ENCODE data around the gene GRIA3.

- TF ChIP-seq SMAD4 (CRISPR knock-in tag; IDR thresholded peaks at IDR 0.05) (no peak), USF1 (CRISPR knock-in tag; IDR thresholded peaks at IDR 0.05) (no peak), ZNF416 (CRISPR knock-in tag; IDR thresholded peaks at IDR 0.05) (no peak), SP1 (CRISPR knock-in tag; conservative IDR thresholded peaks at IDR 0.05) (no peak), ETV6 (CRISPR knock-in tag; IDR thresholded peaks at IDR 0.05) (no peak), ZBTB21 (CRISPR knock-in tag; IDR thresholded peaks at IDR 0.05; ENCODE audit: borderline replicate concordance) (no peak), ZNF232 (CRISPR knock-in tag; IDR thresholded peaks at IDR 0.05) (no peak), ZNF263 (CRISPR knock-in tag; IDR thresholded peaks at IDR 0.05; ENCODE audit: low read depth) (no peak)
- TF ChIP-seq, protein P1, sequence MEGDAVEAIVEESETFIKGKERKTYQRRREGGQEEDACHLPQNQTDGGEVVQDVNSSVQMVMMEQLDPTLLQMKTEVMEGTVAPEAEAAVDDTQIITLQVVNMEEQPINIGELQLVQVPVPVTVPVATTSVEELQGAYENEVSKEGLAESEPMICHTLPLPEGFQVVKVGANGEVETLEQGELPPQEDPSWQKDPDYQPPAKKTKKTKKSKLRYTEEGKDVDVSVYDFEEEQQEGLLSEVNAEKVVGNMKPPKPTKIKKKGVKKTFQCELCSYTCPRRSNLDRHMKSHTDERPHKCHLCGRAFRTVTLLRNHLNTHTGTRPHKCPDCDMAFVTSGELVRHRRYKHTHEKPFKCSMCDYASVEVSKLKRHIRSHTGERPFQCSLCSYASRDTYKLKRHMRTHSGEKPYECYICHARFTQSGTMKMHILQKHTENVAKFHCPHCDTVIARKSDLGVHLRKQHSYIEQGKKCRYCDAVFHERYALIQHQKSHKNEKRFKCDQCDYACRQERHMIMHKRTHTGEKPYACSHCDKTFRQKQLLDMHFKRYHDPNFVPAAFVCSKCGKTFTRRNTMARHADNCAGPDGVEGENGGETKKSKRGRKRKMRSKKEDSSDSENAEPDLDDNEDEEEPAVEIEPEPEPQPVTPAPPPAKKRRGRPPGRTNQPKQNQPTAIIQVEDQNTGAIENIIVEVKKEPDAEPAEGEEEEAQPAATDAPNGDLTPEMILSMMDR (IDR thresholded peaks at IDR 0.05) = no peak
- TF ChIP-seq, protein P2, sequence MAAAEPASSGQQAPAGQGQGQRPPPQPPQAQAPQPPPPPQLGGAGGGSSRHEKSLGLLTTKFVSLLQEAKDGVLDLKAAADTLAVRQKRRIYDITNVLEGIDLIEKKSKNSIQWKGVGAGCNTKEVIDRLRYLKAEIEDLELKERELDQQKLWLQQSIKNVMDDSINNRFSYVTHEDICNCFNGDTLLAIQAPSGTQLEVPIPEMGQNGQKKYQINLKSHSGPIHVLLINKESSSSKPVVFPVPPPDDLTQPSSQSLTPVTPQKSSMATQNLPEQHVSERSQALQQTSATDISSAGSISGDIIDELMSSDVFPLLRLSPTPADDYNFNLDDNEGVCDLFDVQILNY (CRISPR knock-in tag; IDR thresholded peaks at IDR 0.05) = no peak
These were observed 241.4 kb downstream of the GRIA3 start for GRCh38 chrX:123425471-123425870.
